ENCODE results near the gene COL24A1.
"Not testable (repeated sequence)": the region's sequence is repeated elsewhere in the genome, so short reads cannot be mapped to it uniquely, and the experiment has no call there.

Gene COL24A1

GRCh38 chr1:86153836-86154235 is 2.7 kb downstream of the COL24A1 start:
- no peak for DNase-seq (ENCODE audit: low read depth in 2 of 2)

GRCh38 chr1:86152887-86153286 is 3.7 kb downstream of the COL24A1 start:
- DNase-seq (ENCODE audit: low read depth in 2 of 2): no peak

- no peak for DNase-seq (ENCODE audit: low read depth in 2 of 2)
Observed at GRCh38 chr1:86151427-86151826, 5.1 kb downstream of the COL24A1 start.

GRCh38 chr1:86150553-86151055 is 6.0 kb downstream of the COL24A1 start:
- DNase-seq (ENCODE audit: low read depth in 2 of 2): no peak

- no peak for DNase-seq (ENCODE audit: low read depth in 2 of 2)
Observed at GRCh38 chr1:86149591-86149990, 7.0 kb downstream of the COL24A1 start.

GRCh38 chr1:86147755-86148154 is 8.8 kb downstream of the COL24A1 start:
- DNase-seq (ENCODE audit: low read depth in 2 of 2): no peak

- no peak for DNase-seq (ENCODE audit: low read depth in 2 of 2)
Observed at GRCh38 chr1:86146566-86146965, 10.0 kb downstream of the COL24A1 start.

GRCh38 chr1:86140281-86140880 is 16.2 kb downstream of the COL24A1 start:
- DNase-seq (ENCODE audit: low read depth in 2 of 2): no peak

GRCh38 chr1:86138746-86139145 is 17.8 kb downstream of the COL24A1 start:
- DNase-seq (ENCODE audit: low read depth in 2 of 2): no peak

- no peak for DNase-seq (ENCODE audit: low read depth in 2 of 2)
Observed at GRCh38 chr1:86137436-86137835, 19.1 kb downstream of the COL24A1 start.

GRCh38 chr1:86119214-86119764 is 37.3 kb downstream of the COL24A1 start:
- no peak for DNase-seq (ENCODE audit: low read depth in 2 of 2)

GRCh38 chr1:86114816-86115400 is 41.7 kb downstream of the COL24A1 start:
- no peak for DNase-seq (ENCODE audit: low read depth in 2 of 2)

GRCh38 chr1:86114236-86114635 is 42.3 kb downstream of the COL24A1 start:
- no peak for DNase-seq (ENCODE audit: low read depth in 2 of 2)

GRCh38 chr1:86111590-86111989 is 45.0 kb downstream of the COL24A1 start:
- DNase-seq (ENCODE audit: low read depth in 2 of 2): not testable (repeated sequence)

- no peak for DNase-seq (ENCODE audit: low read depth in 2 of 2)
Observed at GRCh38 chr1:86110451-86111129, 46.0 kb downstream of the COL24A1 start.

GRCh38 chr1:86105533-86105866 is 51.1 kb downstream of the COL24A1 start:
- DNase-seq (ENCODE audit: low read depth in 2 of 2): no peak

GRCh38 chr1:86104606-86105532 is 51.7 kb downstream of the COL24A1 start:
- DNase-seq (ENCODE audit: low read depth in 2 of 2): no peak

- DNase-seq (ENCODE audit: low read depth in 2 of 2): no peak
Observed at GRCh38 chr1:86101616-86102015, 55.0 kb downstream of the COL24A1 start.

GRCh38 chr1:86100401-86100800 is 56.2 kb downstream of the COL24A1 start:
- no peak for DNase-seq (ENCODE audit: low read depth in 2 of 2)

GRCh38 chr1:86089765-86090164 is 66.8 kb downstream of the COL24A1 start:
- no peak for DNase-seq (ENCODE audit: low read depth in 2 of 2)

- DNase-seq (ENCODE audit: low read depth in 2 of 2): no peak
Observed at GRCh38 chr1:86085741-86086409, 70.7 kb downstream of the COL24A1 start.
